OCI-LY7 (cell line): ENCODE results near the gene OR10H4. TPM values are rescaled to one million over a fixed set of nuclear protein-coding genes. Genes with fewer than 3 reads are reported as not detected.

Experiments used
- BruUV-seq: library from RNA; stranded (reverse); fragments of 400-500 nt; replicated peaks from 2 replicates; lab custom pipeline; 2021; lab: Mats Ljungman, UMichigan
- CTCF ChIA-PET: fragments of 300-600 bp; sonication (Branson Sonifier 250); formaldehyde crosslinking; loops from one replicate; lab custom pipeline; 2022; ENCODE audit warnings: antibody characterized with exemption; ENCODE audit not compliant: unreplicated experiment; lab: Charles Lee
- POLR2A ChIA-PET: fragments of 300-600 bp; sonication (Branson Sonifier 250); formaldehyde crosslinking; loops from one replicate; lab custom pipeline; 2022; ENCODE audit warnings: antibody characterized with exemption; lab: Charles Lee
- DNase-seq: peaks from one replicate; pipeline ENCODE4 v3.0.0-alpha.2; 2015; ENCODE audit warnings: low spot score
- H2AFZ ChIP-seq: fragments of 200-600 bp; sonication (generic), shearing (Covaris generic); 2 replicates; pipeline ENCODE4 v1.6.1; 2014; ENCODE audit warnings: mild to moderate bottlenecking, antibody characterized with exemption, low read length, moderate library complexity
- H3K27ac ChIP-seq: fragments of 200-600 bp; sonication (generic); 2 replicates; pipeline ENCODE4 v1.5.1; 2014; ENCODE audit warnings: mixed run types, low read depth, mild to moderate bottlenecking, moderate library complexity, low read length, inconsistent platforms; ENCODE audit not compliant: poor library complexity, severe bottlenecking
- H3K36me3 ChIP-seq: fragments of 200-600 bp; sonication (generic); 2 replicates; pipeline ENCODE4 v1.6.1; 2014; ENCODE audit warnings: mild to moderate bottlenecking, antibody characterized with exemption, low read length, moderate library complexity, mixed read lengths; ENCODE audit not compliant: insufficient read depth
- H3K4me1 ChIP-seq: fragments of 200-600 bp; sonication (generic); 2 replicates; pipeline ENCODE4 v1.5.1; 2014; ENCODE audit warnings: mild to moderate bottlenecking, low read length; ENCODE audit not compliant: insufficient read depth, poor library complexity, severe bottlenecking
- H3K4me2 ChIP-seq: fragments of 200-600 bp; sonication (generic); 2 replicates; pipeline ENCODE4 v1.6.1; 2014; ENCODE audit warnings: mild to moderate bottlenecking, low read length
- H3K4me3 ChIP-seq: fragments of 200-600 bp; sonication (generic); 2 replicates; pipeline ENCODE4 v1.5.1; 2014; ENCODE audit warnings: mild to moderate bottlenecking, low read depth, low read length; ENCODE audit not compliant: poor library complexity, severe bottlenecking
- H3K79me2 ChIP-seq: fragments of 200-600 bp; sonication (generic); 2 replicates; pipeline ENCODE4 v1.6.1; 2016; ENCODE audit warnings: low read depth, mild to moderate bottlenecking, low read length, moderate library complexity, mixed read lengths; ENCODE audit not compliant: insufficient read depth
- H3K9me2 ChIP-seq: fragments of 200-600 bp; sonication (generic); 2 replicates; pipeline ENCODE4 v1.6.1; 2016; ENCODE audit warnings: mild to moderate bottlenecking, low read length, mixed read lengths; ENCODE audit not compliant: insufficient read depth
- H3K9me3 ChIP-seq: fragments of 200-600 bp; sonication (generic); 2 replicates; pipeline ENCODE4 v1.6.1; 2014; ENCODE audit warnings: mild to moderate bottlenecking, mixed run types, low read length, mixed read lengths
- H4K20me1 ChIP-seq: fragments of 200-600 bp; sonication (generic); 2 replicates; pipeline ENCODE4 v1.6.1; 2014; ENCODE audit warnings: mild to moderate bottlenecking, antibody characterized with exemption, low read length, moderate library complexity, mixed read lengths; ENCODE audit not compliant: insufficient read depth
- CTCF ChIP-seq: fragments of 200-600 bp; sonication (generic); conservative IDR thresholded peaks from 2 replicates; pipeline ENCODE4 v1.5.1; 2014; ENCODE audit warnings: mild to moderate bottlenecking, antibody characterized with exemption, low read length, moderate library complexity, mixed read lengths
- EZH2phosphoT487 ChIP-seq: fragments of 200-600 bp; sonication (generic); IDR thresholded peaks from 2 replicates; pipeline ENCODE4 v1.6.1; 2018; ENCODE audit warnings: low read depth, borderline replicate concordance, mild to moderate bottlenecking, mixed run types, antibody characterized with exemption, low read length, moderate library complexity, mixed read lengths
- intact Hi-C: fragments of 100-400 bp; cut with micrococcal nuclease; formaldehyde crosslinking; loops from one replicate; pipeline ENCODE4 v1.10.0; 2022; ENCODE audit not compliant: unreplicated experiment
- total RNA-seq, 2 experiments: library from RNA; depleted of rRNA in 1 of 2; stranded (reverse); fragments of >200 nt in 1 of 2; shearing (Covaris generic) in 1 of 2; gene quantifications; 2 replicates each; pipeline ENCODE4 v1.2.3, GENCODE V29; 2014 to 2022

The OR10H4 gene
- total RNA-seq, 2 experiments from 2014 or later: not detected

GRCh38 chr19:15986701-15987100 is 37.9 kb downstream of the OR10H4 start:
- no peak overlapping the region for H3K4me2 ChIP-seq
- no peak for DNase-seq
- no peaks in the 10 kb centered on the region for H3K79me2 ChIP-seq
- ChIA-PET CTCF (no interaction called here), POLR2A (no interaction called here)
- no peak for TF ChIP-seq EZH2phosphoT487
- no peak for TF ChIP-seq CTCF
- no TSS peak for BruUV-seq
- intact Hi-C loops: loop anchor here (10.0 kb wide), 1 partner anchor 362 kb away; no protein-coding TSS in a partner anchor
- H2AFZ ChIP-seq: no peak overlapping the region
- H4K20me1 ChIP-seq: no peaks in the 10 kb centered on the region
- H3K9me3 ChIP-seq: peaks cover 6% of the 10 kb centered on the region
- H3K4me3 ChIP-seq: no peak overlapping the region
- H3K36me3 ChIP-seq: no peaks in the 10 kb centered on the region
- H3K4me1 ChIP-seq: no peaks in the 10 kb centered on the region
- no peaks in the 10 kb centered on the region for H3K9me2 ChIP-seq
- H3K27ac ChIP-seq: no peak overlapping the region

- H3K4me2 ChIP-seq: no peak overlapping the region
- no peaks in the 10 kb centered on the region for H4K20me1 ChIP-seq
- no peaks in the 10 kb centered on the region for H3K9me3 ChIP-seq
- ChIA-PET CTCF (no interaction called here), POLR2A (no interaction called here)
- no TSS peak for BruUV-seq
- H3K79me2 ChIP-seq: no peaks in the 10 kb centered on the region
- no peaks in the 10 kb centered on the region for H3K36me3 ChIP-seq
- no peak overlapping the region for H2AFZ ChIP-seq
- no peaks in the 10 kb centered on the region for H3K4me1 ChIP-seq
- no peak for TF ChIP-seq EZH2phosphoT487
- DNase-seq: no peak
- H3K9me2 ChIP-seq: no peaks in the 10 kb centered on the region
- intact Hi-C loops: loop anchor here (10.0 kb wide), 1 partner anchor 365 kb away; no protein-coding TSS in a partner anchor
- no peak overlapping the region for H3K27ac ChIP-seq
- no peak overlapping the region for H3K4me3 ChIP-seq
These were observed 41.1 kb downstream of the OR10H4 start for GRCh38 chr19:15989889-15990288.

- ChIA-PET CTCF (no interaction called here), POLR2A (no interaction called here)
- H3K27ac ChIP-seq: no peak overlapping the region
- H3K4me1 ChIP-seq: no peaks in the 10 kb centered on the region
- no peak overlapping the region for H3K4me3 ChIP-seq
- DNase-seq: no peak
- no peaks in the 10 kb centered on the region for H4K20me1 ChIP-seq
- TF ChIP-seq EZH2phosphoT487 (no peak), CTCF (no peak)
- intact Hi-C loops: no loop called here
- H3K9me2 ChIP-seq: no peaks in the 10 kb centered on the region
- H3K4me2 ChIP-seq: no peak overlapping the region
- no peak overlapping the region for H2AFZ ChIP-seq
- H3K36me3 ChIP-seq: no peaks in the 10 kb centered on the region
- H3K9me3 ChIP-seq: no peaks in the 10 kb centered on the region
- BruUV-seq: no TSS peak
- H3K79me2 ChIP-seq: no peaks in the 10 kb centered on the region
These were observed 42.8 kb downstream of the OR10H4 start for GRCh38 chr19:15991602-15992001.
